ENCODE data around the gene WRAP53. TPM values are rescaled to one million over a fixed set of nuclear protein-coding genes. Genes with fewer than 3 reads are reported as not detected.

Gene WRAP53
- total RNA-seq, 1 donor from 2014 or later = 13.4 TPM

DNA sequence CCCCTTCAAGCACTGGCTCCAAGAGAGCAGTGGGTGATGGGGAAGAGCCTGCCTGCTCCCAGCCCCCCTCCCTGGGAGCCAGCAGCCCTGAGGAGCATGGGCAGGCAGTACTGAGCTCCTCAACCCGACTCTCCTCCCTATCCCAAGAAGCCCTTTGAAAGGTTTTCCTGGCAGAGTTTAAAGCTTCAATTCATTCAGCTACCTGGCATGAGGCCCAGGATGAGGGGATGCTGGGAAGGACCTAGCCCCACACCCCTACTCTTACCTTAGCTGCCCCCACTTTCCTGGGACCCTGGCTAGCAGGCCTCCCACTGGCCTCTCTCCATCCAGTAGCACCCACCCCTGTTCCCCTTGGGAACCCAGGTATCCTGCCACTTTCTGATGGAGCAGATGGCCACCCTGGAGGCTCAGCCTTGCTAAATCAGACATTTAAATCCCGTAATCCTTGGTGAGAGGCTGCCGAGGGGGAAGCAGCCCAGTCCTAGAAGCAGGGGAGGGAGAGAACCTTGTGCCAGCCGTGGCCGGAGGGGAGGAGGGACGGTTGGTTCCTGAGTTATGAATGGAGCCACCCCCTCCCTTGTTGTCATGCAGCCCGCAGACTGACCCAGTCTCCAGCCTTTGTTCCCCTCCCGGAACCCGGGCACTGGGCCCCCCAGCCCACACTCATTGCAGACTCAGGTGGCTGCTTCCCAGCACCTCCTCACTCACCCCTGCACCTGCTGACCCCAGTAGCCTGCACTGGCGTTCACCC, 20.4 kb upstream of the WRAP53 start:
- TF ChIP-seq, protein P1, sequence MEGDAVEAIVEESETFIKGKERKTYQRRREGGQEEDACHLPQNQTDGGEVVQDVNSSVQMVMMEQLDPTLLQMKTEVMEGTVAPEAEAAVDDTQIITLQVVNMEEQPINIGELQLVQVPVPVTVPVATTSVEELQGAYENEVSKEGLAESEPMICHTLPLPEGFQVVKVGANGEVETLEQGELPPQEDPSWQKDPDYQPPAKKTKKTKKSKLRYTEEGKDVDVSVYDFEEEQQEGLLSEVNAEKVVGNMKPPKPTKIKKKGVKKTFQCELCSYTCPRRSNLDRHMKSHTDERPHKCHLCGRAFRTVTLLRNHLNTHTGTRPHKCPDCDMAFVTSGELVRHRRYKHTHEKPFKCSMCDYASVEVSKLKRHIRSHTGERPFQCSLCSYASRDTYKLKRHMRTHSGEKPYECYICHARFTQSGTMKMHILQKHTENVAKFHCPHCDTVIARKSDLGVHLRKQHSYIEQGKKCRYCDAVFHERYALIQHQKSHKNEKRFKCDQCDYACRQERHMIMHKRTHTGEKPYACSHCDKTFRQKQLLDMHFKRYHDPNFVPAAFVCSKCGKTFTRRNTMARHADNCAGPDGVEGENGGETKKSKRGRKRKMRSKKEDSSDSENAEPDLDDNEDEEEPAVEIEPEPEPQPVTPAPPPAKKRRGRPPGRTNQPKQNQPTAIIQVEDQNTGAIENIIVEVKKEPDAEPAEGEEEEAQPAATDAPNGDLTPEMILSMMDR (IDR thresholded peaks at IDR 0.05) = no peak
- H3K4me1 Mint-ChIP-seq (ENCODE audit: unreplicated experiment) = no peaks in the 10 kb centered on the region
- H3K4me3 Mint-ChIP-seq (ENCODE audit: unreplicated experiment) = no peak overlapping the region
- DNase-seq (ENCODE audit: extremely low spot score, unreplicated experiment) = no peak
- H3K27me3 Mint-ChIP-seq (ENCODE audit: unreplicated experiment) = no peaks in the 10 kb centered on the region
- no peak overlapping the region for H3K27ac Mint-ChIP-seq (ENCODE audit: unreplicated experiment)
- H3K9me3 Mint-ChIP-seq (ENCODE audit: unreplicated experiment) = no peaks in the 10 kb centered on the region
- H3K36me3 Mint-ChIP-seq (ENCODE audit: unreplicated experiment) = peaks cover 23% of the 10 kb centered on the region

DNA sequence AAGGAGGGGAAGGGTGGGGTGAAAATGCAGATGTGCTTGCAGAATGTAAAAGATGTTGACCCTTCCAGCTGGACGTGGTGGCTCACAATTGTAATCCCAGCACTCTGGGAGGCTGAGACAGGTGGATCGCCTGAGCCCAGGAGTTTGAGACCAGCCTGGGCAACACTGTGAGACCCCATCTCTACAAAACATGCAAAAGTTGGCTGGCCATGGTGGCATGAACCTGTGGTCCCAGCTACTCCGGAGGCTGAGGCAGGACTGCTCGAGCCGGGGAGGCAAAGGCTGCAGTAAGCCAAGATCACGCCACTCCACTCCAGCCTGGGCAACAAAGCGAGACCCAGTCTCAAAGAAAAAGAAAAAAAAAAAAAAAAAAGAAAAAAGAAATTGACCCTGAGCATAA, 19.8 kb upstream of the WRAP53 start:
- Mint-ChIP-seq H3K27ac (ENCODE audit: unreplicated experiment) (no peak overlapping the region), H3K4me3 (ENCODE audit: unreplicated experiment) (no peak overlapping the region), H3K9me3 (ENCODE audit: unreplicated experiment) (no peaks in the 10 kb centered on the region), H3K4me1 (ENCODE audit: unreplicated experiment) (no peaks in the 10 kb centered on the region), H3K27me3 (ENCODE audit: unreplicated experiment) (no peaks in the 10 kb centered on the region), H3K36me3 (ENCODE audit: unreplicated experiment) (peaks cover 29% of the 10 kb centered on the region)
- DNase-seq (ENCODE audit: extremely low spot score, unreplicated experiment) = no peak
- TF ChIP-seq, protein P1 (IDR thresholded peaks at IDR 0.05) = no peak

DNA sequence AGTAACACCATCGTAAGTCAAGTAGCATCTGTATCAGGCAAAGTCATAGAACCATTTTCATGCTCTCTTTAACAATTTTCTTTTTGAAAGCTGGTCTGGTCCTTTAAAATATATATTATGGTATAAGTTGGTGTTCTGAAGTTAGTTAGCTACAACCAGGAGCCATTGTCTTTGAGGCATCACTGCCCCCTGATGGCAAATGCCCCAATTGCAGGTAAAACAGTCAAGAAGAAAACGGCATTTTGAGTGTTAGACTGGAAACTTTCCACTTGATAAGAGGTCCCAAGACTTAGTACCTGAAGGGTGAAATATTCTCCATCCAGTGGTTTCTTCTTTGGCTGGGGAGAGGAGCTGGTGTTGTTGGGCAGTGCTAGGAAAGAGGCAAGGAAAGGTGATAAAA, 15.0 kb upstream of the WRAP53 start:
- peaks cover 38% of the 10 kb centered on the region for H3K36me3 Mint-ChIP-seq (ENCODE audit: unreplicated experiment)
- TF ChIP-seq, protein P1 (IDR thresholded peaks at IDR 0.05) = peak; percentile 53
- DNase-seq (ENCODE audit: extremely low spot score, unreplicated experiment) = no peak
- no peak overlapping the region for H3K4me3 Mint-ChIP-seq (ENCODE audit: unreplicated experiment)
- peaks cover 6% of the 10 kb centered on the region for H3K9me3 Mint-ChIP-seq (ENCODE audit: unreplicated experiment)
- H3K27ac Mint-ChIP-seq (ENCODE audit: unreplicated experiment) = no peak overlapping the region
- H3K27me3 Mint-ChIP-seq (ENCODE audit: unreplicated experiment) = no peaks in the 10 kb centered on the region
- peaks cover 2% of the 10 kb centered on the region for H3K4me1 Mint-ChIP-seq (ENCODE audit: unreplicated experiment)

DNA sequence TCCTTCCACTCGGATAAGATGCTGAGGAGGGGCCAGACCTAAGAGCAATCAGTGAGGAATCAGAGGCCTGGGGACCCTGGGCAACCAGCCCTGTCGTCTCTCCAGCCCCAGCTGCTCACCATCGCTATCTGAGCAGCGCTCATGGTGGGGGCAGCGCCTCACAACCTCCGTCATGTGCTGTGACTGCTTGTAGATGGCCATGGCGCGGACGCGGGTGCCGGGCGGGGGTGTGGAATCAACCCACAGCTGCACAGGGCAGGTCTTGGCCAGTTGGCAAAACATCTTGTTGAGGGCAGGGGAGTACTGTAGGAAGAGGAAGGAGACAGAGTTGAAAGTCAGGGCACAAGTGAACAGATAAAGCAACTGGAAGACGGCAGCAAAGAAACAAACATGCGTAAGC, 13.3 kb upstream of the WRAP53 start:
- Mint-ChIP-seq H3K27me3 (ENCODE audit: unreplicated experiment) (no peaks in the 10 kb centered on the region), H3K9me3 (ENCODE audit: unreplicated experiment) (peaks cover 6% of the 10 kb centered on the region), H3K36me3 (ENCODE audit: unreplicated experiment) (peaks cover 36% of the 10 kb centered on the region), H3K27ac (ENCODE audit: unreplicated experiment) (no peak overlapping the region), H3K4me3 (ENCODE audit: unreplicated experiment) (no peak overlapping the region), H3K4me1 (ENCODE audit: unreplicated experiment) (peaks cover 2% of the 10 kb centered on the region)
- TF ChIP-seq, protein P1 (IDR thresholded peaks at IDR 0.05) = no peak
- no peak for DNase-seq (ENCODE audit: extremely low spot score, unreplicated experiment)

DNA sequence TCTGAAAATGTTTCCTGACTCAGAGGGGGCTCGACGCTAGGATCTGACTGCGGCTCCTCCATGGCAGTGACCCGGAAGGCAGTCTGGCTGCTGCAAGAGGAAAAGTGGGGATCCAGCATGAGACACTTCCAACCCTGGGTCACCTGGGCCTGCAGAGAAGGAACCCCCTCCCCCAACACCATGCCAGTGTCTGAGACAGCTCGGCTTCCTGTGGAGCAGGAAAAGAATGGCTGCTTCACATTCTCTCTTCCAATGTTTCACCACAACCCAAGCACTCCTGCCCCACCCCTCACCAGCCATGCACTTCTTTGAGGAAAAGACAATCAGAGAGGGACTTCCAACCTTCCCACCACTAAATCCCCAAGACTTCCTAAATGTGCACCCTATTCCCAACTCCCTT, 11.7 kb upstream of the WRAP53 start:
- Mint-ChIP-seq H3K9me3 (ENCODE audit: unreplicated experiment) (peaks cover 6% of the 10 kb centered on the region), H3K4me3 (ENCODE audit: unreplicated experiment) (no peak overlapping the region), H3K36me3 (ENCODE audit: unreplicated experiment) (peaks cover 30% of the 10 kb centered on the region), H3K4me1 (ENCODE audit: unreplicated experiment) (peaks cover 2% of the 10 kb centered on the region), H3K27me3 (ENCODE audit: unreplicated experiment) (no peaks in the 10 kb centered on the region), H3K27ac (ENCODE audit: unreplicated experiment) (no peak overlapping the region)
- DNase-seq (ENCODE audit: extremely low spot score, unreplicated experiment) = no peak
- TF ChIP-seq, protein P1 (IDR thresholded peaks at IDR 0.05) = no peak

All from osteocyte (in vitro differentiated cells).